ENCODE data around the gene INPP5F.
"Not testable (repeated sequence)": the region's sequence is repeated elsewhere in the genome, so short reads cannot be mapped to it uniquely, and the experiment has no call there.

Gene INPP5F

GRCh38 chr10:119824299-119824698, 98.4 kb downstream of the INPP5F start:
- DNase-seq = no peak

GRCh38 chr10:119826771-119827170, 100.9 kb downstream of the INPP5F start:
- DNase-seq = no peak

- DNase-seq = no peak
Observed at GRCh38 chr10:119827430-119827829, 101.6 kb downstream of the INPP5F start.

GRCh38 chr10:119829429-119829828, 103.6 kb downstream of the INPP5F start:
- DNase-seq = no peak

GRCh38 chr10:119830851-119831250, 105.0 kb downstream of the INPP5F start:
- no peak for DNase-seq

- no peak for DNase-seq
Observed at GRCh38 chr10:119831656-119832055, 105.8 kb downstream of the INPP5F start.

GRCh38 chr10:119832951-119833350, 107.1 kb downstream of the INPP5F start:
- no peak for DNase-seq

GRCh38 chr10:119834188-119834587, 108.3 kb downstream of the INPP5F start:
- no peak for DNase-seq

GRCh38 chr10:119845656-119846055, 119.8 kb downstream of the INPP5F start:
- DNase-seq = no peak

- DNase-seq = no peak
Observed at GRCh38 chr10:119849031-119849789, 123.4 kb downstream of the INPP5F start.

- no peak for DNase-seq
Observed at GRCh38 chr10:119849944-119850343, 124.1 kb downstream of the INPP5F start.

- no peak for DNase-seq
Observed at GRCh38 chr10:119852277-119852676, 126.4 kb downstream of the INPP5F start.

- DNase-seq = no peak
Observed at GRCh38 chr10:119852822-119853221, 127.0 kb downstream of the INPP5F start.

- DNase-seq = no peak
Observed at GRCh38 chr10:119853574-119853973, 127.7 kb downstream of the INPP5F start.

- DNase-seq = no peak
Observed at GRCh38 chr10:119858063-119858462, 132.2 kb downstream of the INPP5F start.

- no peak for DNase-seq
Observed at GRCh38 chr10:119859420-119860258, 133.8 kb downstream of the INPP5F start.

GRCh38 chr10:119860866-119861607, 135.2 kb downstream of the INPP5F start:
- no peak for DNase-seq

- DNase-seq = no peak
Observed at GRCh38 chr10:119862524-119862923, 136.7 kb downstream of the INPP5F start.

- DNase-seq = no peak
Observed at GRCh38 chr10:119863951-119864565, 138.2 kb downstream of the INPP5F start.

- DNase-seq = no peak
Observed at GRCh38 chr10:119865699-119866240, 139.9 kb downstream of the INPP5F start.

- no peak for DNase-seq
Observed at GRCh38 chr10:119867317-119867716, 141.5 kb downstream of the INPP5F start.

GRCh38 chr10:119869398-119869797, 143.5 kb downstream of the INPP5F start:
- DNase-seq = not testable (repeated sequence)
